ENCODE measurements around the gene OR51F2. TPM values are rescaled to one million over a fixed set of nuclear protein-coding genes. Genes with fewer than 3 reads are reported as not detected.
"Not testable (repeated sequence)": the region's sequence is repeated elsewhere in the genome, so short reads cannot be mapped to it uniquely, and the experiment has no call there.

Gene OR51F2
- polyA plus RNA-seq, 4 donors = not detected

DNA sequence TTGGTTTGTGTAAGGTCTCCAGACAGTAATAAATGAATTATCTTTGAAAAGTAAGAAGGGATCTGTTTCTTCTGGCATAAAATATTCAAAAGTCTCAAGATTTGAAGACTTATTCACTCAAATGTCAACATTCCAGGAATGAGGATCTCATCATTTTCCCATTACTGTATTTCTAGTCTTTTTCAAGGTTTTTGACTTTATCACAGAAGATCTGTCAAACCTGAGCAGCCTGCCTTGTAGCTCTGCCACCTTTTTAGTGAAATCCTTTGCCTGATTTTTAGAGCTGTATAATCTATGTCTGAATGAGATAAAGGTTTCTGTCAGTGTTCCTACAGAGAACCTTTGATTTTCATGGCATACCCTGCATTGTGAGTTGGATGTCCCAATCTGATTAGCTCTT, 4.0 kb downstream of the OR51F2 start:
- no peak overlapping the region for H3K27ac ChIP-seq (ENCODE audit: low read depth in 1 of 3, low read length in 2 of 3)
- FAIRE-seq = no peak

DNA sequence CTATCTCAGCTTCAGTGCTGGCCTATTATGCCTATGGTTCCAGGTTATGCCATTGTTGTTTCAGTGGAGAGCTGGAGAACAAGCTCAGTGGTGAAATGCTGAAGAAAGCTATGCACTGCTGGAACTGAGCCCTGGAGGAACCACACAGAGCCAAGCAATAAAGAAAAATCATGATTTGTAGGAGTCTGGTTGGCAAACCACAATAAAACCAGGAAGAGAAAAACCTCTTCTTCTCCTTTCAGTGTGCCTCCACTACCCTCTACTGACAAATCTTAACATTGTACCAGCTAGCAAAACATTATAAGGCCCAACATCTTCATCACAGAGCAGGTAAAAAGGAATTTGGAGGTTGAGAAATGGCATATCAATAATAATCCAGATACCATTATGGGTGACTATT, 5.3 kb downstream of the OR51F2 start:
- no peak for DNase-seq
- no peak overlapping the region for H3K27ac ChIP-seq (ENCODE audit: low read depth in 1 of 3, low read length in 2 of 3)
- no peaks in the 10 kb centered on the region for H3K4me1 ChIP-seq (ENCODE audit: control insufficient read depth in 3 of 3, insufficient read depth in 2 of 3, low read depth in 1 of 3, low read length in 2 of 3)
- H3K36me3 ChIP-seq (ENCODE audit: control insufficient read depth in 3 of 3, insufficient read depth in 2 of 3, low read depth in 1 of 3, low read length in 3 of 3) = no peaks in the 10 kb centered on the region
- no peaks in the 10 kb centered on the region for H3K27me3 ChIP-seq (ENCODE audit: control insufficient read depth in 3 of 3, insufficient read depth in 3 of 3, low read length in 3 of 3)
- no peaks in the 10 kb centered on the region for H3K9me3 ChIP-seq (ENCODE audit: control insufficient read depth in 2 of 2, insufficient read depth in 1 of 2, low read depth in 1 of 2, low read length in 1 of 2)
- H3K4me3 ChIP-seq (ENCODE audit: low read depth in 1 of 3, low read length in 3 of 3) = no peak overlapping the region
- no peak for FAIRE-seq

More for the DNA sequence above, 4.0 kb downstream of the OR51F2 start:
- no peak overlapping the region for H3K4me3 ChIP-seq (ENCODE audit: low read depth in 1 of 3, low read length in 3 of 3)
- DNase-seq = no peak
- H3K4me1 ChIP-seq (ENCODE audit: control insufficient read depth in 3 of 3, insufficient read depth in 2 of 3, low read depth in 1 of 3, low read length in 2 of 3) = no peaks in the 10 kb centered on the region
- H3K9me3 ChIP-seq (ENCODE audit: control insufficient read depth in 2 of 2, insufficient read depth in 1 of 2, low read depth in 1 of 2, low read length in 1 of 2) = no peaks in the 10 kb centered on the region
- no peaks in the 10 kb centered on the region for H3K36me3 ChIP-seq (ENCODE audit: control insufficient read depth in 3 of 3, insufficient read depth in 2 of 3, low read depth in 1 of 3, low read length in 3 of 3)
- H3K27me3 ChIP-seq (ENCODE audit: control insufficient read depth in 3 of 3, insufficient read depth in 3 of 3, low read length in 3 of 3) = no peaks in the 10 kb centered on the region

DNA sequence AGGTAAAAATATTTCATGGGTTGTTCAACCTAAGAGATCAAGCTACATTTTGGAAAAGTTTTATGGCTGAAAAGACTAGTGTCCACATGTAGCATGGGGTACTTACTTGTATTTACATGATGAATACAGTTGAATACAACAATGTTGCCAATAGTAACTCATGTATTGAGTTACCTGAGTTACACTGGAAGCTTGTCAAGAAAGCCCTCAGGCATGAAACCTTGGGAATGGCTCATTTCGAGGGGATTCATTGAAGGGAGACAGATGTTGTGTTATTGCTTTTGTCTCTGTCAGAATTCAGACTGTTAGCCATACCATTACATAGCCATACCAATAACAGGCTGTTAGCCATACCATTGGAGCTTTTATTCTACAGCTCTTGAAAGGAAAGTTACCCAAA, 9.2 kb downstream of the OR51F2 start:
- DNase-seq (no peak), FAIRE-seq (no peak)
- Histone ChIP-seq H3K9me3 (ENCODE audit: control insufficient read depth in 2 of 2, insufficient read depth in 1 of 2, low read depth in 1 of 2, low read length in 1 of 2) (no peaks in the 10 kb centered on the region), H3K27ac (ENCODE audit: low read depth in 1 of 3, low read length in 2 of 3) (no peak overlapping the region), H3K4me1 (ENCODE audit: control insufficient read depth in 3 of 3, insufficient read depth in 2 of 3, low read depth in 1 of 3, low read length in 2 of 3) (no peaks in the 10 kb centered on the region), H3K27me3 (ENCODE audit: control insufficient read depth in 3 of 3, insufficient read depth in 3 of 3, low read length in 3 of 3) (peaks cover 0 to 2% (median 0%) of the 10 kb centered on the region in 3 donors), H3K36me3 (ENCODE audit: control insufficient read depth in 3 of 3, insufficient read depth in 2 of 3, low read depth in 1 of 3, low read length in 3 of 3) (no peaks in the 10 kb centered on the region), H3K4me3 (ENCODE audit: low read depth in 1 of 3, low read length in 3 of 3) (no peak overlapping the region)
- WGBS, 3 donors = 39 to 57% (median 53%) methylated on average over 1 of the region's 1 CpG

DNA sequence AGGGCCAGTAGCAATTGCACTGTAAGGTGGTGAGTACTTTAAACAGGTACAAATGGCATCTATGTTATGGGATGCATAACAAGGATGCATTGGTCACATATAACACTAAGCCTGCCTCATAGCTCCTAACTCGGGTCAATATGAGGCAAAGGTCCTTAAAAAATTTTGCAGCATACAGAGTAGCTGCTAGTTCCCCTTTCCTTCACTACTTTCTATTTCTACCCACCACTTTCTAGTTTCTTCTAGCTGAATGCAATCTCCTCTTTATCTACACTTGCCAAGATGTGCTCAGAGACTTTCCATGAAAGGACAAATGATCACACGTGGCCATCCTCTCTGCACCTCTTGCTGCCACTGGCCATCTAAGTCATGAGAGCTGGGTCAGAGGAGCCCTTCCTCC, 9.8 kb downstream of the OR51F2 start:
- Histone ChIP-seq H3K4me3 (ENCODE audit: low read depth in 1 of 3, low read length in 3 of 3) (no peak overlapping the region), H3K9me3 (ENCODE audit: control insufficient read depth in 2 of 2, insufficient read depth in 1 of 2, low read depth in 1 of 2, low read length in 1 of 2) (no peaks in the 10 kb centered on the region), H3K27me3 (ENCODE audit: control insufficient read depth in 3 of 3, insufficient read depth in 3 of 3, low read length in 3 of 3) (peaks cover 0 to 2% (median 0%) of the 10 kb centered on the region in 3 donors), H3K36me3 (ENCODE audit: control insufficient read depth in 3 of 3, insufficient read depth in 2 of 3, low read depth in 1 of 3, low read length in 3 of 3) (no peaks in the 10 kb centered on the region), H3K4me1 (ENCODE audit: control insufficient read depth in 3 of 3, insufficient read depth in 2 of 3, low read depth in 1 of 3, low read length in 2 of 3) (no peaks in the 10 kb centered on the region), H3K27ac (ENCODE audit: low read depth in 1 of 3, low read length in 2 of 3) (no peak overlapping the region)
- WGBS, 3 donors = 47 to 55% (median 53%) methylated on average over 2 of the region's 2 CpGs
- FAIRE-seq (no peak), DNase-seq (no peak)

DNA sequence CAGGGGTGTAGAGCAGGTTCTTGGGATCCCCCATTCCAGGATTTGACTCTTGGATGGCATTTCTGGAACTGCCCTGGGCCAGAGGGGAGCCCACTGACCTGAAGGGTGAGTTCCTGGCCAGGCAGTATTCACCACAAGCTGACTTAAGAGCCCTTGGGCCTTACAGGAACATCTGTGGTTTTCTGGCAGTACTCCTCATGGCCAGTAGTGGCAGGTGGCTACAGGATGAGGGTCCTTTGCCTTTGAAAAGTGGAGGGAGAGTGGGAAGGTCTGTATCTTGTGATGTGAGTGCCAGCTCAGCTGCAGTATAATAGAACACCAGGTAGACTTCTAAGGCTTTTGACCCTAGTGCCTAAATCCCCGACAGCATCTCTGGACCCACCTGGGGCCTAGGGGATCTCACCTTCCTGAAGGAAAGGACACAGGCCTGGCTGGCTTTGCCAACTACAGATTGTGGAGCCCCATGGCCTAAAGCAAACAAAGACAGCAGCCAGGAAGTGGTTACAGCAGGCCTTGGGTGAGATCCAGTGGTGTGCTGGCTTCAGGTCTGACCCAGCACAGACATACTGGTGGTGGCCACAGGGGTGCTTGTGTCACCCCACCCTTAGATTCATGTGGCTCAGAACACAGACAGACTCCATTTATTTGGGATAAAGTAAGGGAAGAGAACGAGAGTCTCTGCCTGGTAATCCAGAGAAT, 18.9 kb downstream of the OR51F2 start:
- 78 to 88% (median 80%) methylated on average over 2 of the region's 2 CpGs for WGBS, 3 donors

DNA sequence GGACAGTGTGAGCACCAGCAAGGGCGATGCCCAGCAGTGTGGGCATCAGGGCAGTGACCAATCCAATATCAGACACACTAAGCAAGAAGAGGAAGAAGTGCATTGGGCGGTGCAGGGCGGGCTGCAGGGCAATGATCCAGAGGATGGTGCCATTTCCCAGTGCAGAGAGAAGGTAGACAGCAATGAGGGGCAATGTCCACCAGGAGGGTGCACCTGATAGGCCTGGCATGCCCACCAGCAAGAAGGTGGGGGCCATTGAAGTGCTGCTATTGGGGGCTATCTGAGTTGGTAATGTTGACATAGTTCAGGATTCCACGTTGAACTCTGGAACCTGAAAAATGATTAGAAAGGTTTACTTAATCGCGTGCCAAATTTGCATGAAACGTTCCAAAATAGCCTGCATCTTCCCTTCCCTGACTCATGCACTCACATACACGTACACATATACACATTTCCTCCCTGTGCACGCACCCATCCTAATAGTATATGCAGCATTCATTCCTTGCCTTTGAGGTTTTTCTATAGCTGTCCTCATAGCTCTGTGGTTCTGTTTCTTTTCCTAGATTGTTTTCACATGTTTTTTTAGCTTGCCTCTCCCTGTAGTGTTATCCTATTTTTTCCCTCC, 27.9 kb downstream of the OR51F2 start, which contains the start of gene OR51S1:
Gene OR51S1, minus strand, starts transcription at position 301 of the 625 bp plus-strand sequence. Its CDS starts 0 bp downstream, at position 301.
- DNase-seq (no peak), FAIRE-seq (no peak)
- no peaks in the 10 kb centered on the region for H3K36me3 ChIP-seq (ENCODE audit: control insufficient read depth in 3 of 3, insufficient read depth in 2 of 3, low read depth in 1 of 3, low read length in 3 of 3)
- no peaks in the 10 kb centered on the region for H3K27me3 ChIP-seq (ENCODE audit: control insufficient read depth in 3 of 3, insufficient read depth in 3 of 3, low read length in 3 of 3)
- no peak within 1 kb of the TSS for H3K4me3 ChIP-seq (ENCODE audit: low read depth in 1 of 3, low read length in 3 of 3)
- no peaks in the 10 kb centered on the region for H3K9me3 ChIP-seq (ENCODE audit: control insufficient read depth in 2 of 2, insufficient read depth in 1 of 2, low read depth in 1 of 2, low read length in 1 of 2)
- H3K4me1 ChIP-seq (ENCODE audit: control insufficient read depth in 3 of 3, insufficient read depth in 2 of 3, low read depth in 1 of 3, low read length in 2 of 3) = no peaks in the 10 kb centered on the region
- no peak within 1 kb of the TSS for H3K27ac ChIP-seq (ENCODE audit: low read depth in 1 of 3, low read length in 2 of 3)
- WGBS, 3 donors = 30 to 60% (median 43%) methylated on average over 9 of the region's 9 CpGs

More for the DNA sequence above, 18.9 kb downstream of the OR51F2 start:
- H3K27me3 ChIP-seq (ENCODE audit: control insufficient read depth in 3 of 3, insufficient read depth in 3 of 3, low read length in 3 of 3) = peaks cover 0 to 3% (median 0%) of the 10 kb centered on the region in 3 donors
- peaks cover 0 to 2% of the 10 kb centered on the region in 2 donors for H3K9me3 ChIP-seq (ENCODE audit: control insufficient read depth in 2 of 2, insufficient read depth in 1 of 2, low read depth in 1 of 2, low read length in 1 of 2)
- DNase-seq (no peak), FAIRE-seq (no peak)
- H3K27ac ChIP-seq (ENCODE audit: low read depth in 1 of 3, low read length in 2 of 3) = no peak overlapping the region
- H3K4me1 ChIP-seq (ENCODE audit: control insufficient read depth in 3 of 3, insufficient read depth in 2 of 3, low read depth in 1 of 3, low read length in 2 of 3) = no peaks in the 10 kb centered on the region
- H3K36me3 ChIP-seq (ENCODE audit: control insufficient read depth in 3 of 3, insufficient read depth in 2 of 3, low read depth in 1 of 3, low read length in 3 of 3) = no peaks in the 10 kb centered on the region
- H3K4me3 ChIP-seq (ENCODE audit: low read depth in 1 of 3, low read length in 3 of 3) = no peak overlapping the region

DNA sequence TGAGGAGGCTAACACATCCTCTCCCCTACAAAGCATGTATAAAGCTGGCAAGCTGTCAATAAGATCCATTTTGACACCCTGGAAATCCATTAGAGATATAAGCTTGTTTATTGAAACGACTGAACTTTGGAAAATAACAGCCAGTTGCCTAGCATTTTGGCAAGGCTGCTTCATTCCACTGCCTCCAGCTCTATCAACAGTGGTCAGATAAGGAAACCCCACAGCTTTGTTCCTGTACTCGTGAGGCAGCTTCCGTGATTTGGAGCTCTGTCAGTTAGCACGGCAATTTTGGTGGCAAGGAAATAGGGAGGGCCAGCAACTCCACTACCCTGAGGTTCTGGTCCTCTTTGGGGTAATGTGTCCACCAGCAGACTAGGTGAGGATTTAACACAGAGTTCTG, 29.9 kb downstream of the OR51F2 start:
- no peaks in the 10 kb centered on the region for H3K9me3 ChIP-seq (ENCODE audit: control insufficient read depth in 2 of 2, insufficient read depth in 1 of 2, low read depth in 1 of 2, low read length in 1 of 2)
- H3K36me3 ChIP-seq (ENCODE audit: control insufficient read depth in 3 of 3, insufficient read depth in 2 of 3, low read depth in 1 of 3, low read length in 3 of 3) = no peaks in the 10 kb centered on the region
- DNase-seq = no peak
- no peaks in the 10 kb centered on the region for H3K27me3 ChIP-seq (ENCODE audit: control insufficient read depth in 3 of 3, insufficient read depth in 3 of 3, low read length in 3 of 3)
- 3 to 20% (median 5%) methylated on average over 4 of the region's 4 CpGs for WGBS, 3 donors
- H3K27ac ChIP-seq (ENCODE audit: low read depth in 1 of 3, low read length in 2 of 3) = no peak overlapping the region
- H3K4me1 ChIP-seq (ENCODE audit: control insufficient read depth in 3 of 3, insufficient read depth in 2 of 3, low read depth in 1 of 3, low read length in 2 of 3) = no peaks in the 10 kb centered on the region
- no peak for FAIRE-seq
- no peak overlapping the region for H3K4me3 ChIP-seq (ENCODE audit: low read depth in 1 of 3, low read length in 3 of 3)

DNA sequence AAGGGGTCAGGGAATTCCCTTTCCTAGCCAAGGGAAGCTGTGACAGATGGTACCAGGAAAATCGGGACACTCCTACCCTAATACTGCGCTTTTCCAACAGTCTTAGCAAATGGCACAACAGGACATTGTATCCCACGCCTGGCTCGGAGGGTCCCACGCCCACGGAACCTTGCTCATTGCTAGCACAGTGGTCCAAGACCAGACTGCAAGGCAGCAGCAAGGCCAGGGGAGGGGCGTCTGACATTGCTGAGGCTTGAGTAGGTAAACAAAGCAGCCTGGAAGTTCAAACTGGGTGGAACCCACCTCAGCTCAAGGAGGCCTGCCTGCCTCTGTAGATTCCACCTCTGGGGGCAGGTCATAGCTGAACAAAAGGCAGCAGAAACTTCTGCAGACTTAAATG, 33.2 kb downstream of the OR51F2 start:
- H3K4me1 ChIP-seq (ENCODE audit: control insufficient read depth in 3 of 3, insufficient read depth in 2 of 3, low read depth in 1 of 3, low read length in 2 of 3); H3K27me3 ChIP-seq (ENCODE audit: control insufficient read depth in 3 of 3, insufficient read depth in 3 of 3, low read length in 3 of 3); FAIRE-seq; H3K9me3 ChIP-seq (ENCODE audit: control insufficient read depth in 2 of 2, insufficient read depth in 1 of 2, low read depth in 1 of 2, low read length in 1 of 2); DNase-seq; H3K36me3 ChIP-seq (ENCODE audit: control insufficient read depth in 3 of 3, insufficient read depth in 2 of 3, low read depth in 1 of 3, low read length in 3 of 3); H3K4me3 ChIP-seq (ENCODE audit: low read depth in 1 of 3, low read length in 3 of 3); H3K27ac ChIP-seq (ENCODE audit: low read depth in 1 of 3, low read length in 2 of 3): not testable (repeated sequence)
- 79 to 87% (median 81%) methylated on average over 7 of the region's 7 CpGs for WGBS, 3 donors

Data from small intestine (tissue), 7 donors.